C4-2B (cell line): ENCODE measurements around the gene CFAP45.

Experiments
- ZFX ChIP-seq: fragments of 450-650 bp; IDR thresholded peaks from 2 replicates; pipeline ENCODE4 v1.6.1; 2017
- TF ChIP-seq, protein P1 (sequence below): fragments of 450-650 bp; conservative IDR thresholded peaks from 2 replicates; pipeline ENCODE4 v1.5.1; 2017; ENCODE audit warnings: mild to moderate bottlenecking

DNA sequence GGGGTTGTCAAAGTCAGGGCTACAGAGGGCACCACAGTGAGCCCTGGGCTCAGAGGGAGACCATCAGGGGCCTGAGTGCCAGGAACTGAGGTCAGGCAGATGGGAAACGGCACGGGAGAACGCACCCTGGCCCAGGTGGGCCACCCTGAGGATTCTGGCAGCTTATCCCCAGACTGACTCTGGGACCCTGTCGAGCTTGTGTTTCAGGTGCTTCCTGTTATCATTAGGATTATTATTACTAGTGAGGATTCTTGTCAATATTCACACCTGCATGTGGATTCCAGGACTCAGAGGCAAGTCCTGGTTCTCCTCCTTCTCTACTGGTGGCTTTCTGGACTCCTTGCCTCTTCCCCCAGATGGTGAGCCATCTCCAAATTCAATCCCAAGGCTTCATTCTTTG is 52.7 kb downstream of the CFAP45 start:
- TF ChIP-seq, protein P1, sequence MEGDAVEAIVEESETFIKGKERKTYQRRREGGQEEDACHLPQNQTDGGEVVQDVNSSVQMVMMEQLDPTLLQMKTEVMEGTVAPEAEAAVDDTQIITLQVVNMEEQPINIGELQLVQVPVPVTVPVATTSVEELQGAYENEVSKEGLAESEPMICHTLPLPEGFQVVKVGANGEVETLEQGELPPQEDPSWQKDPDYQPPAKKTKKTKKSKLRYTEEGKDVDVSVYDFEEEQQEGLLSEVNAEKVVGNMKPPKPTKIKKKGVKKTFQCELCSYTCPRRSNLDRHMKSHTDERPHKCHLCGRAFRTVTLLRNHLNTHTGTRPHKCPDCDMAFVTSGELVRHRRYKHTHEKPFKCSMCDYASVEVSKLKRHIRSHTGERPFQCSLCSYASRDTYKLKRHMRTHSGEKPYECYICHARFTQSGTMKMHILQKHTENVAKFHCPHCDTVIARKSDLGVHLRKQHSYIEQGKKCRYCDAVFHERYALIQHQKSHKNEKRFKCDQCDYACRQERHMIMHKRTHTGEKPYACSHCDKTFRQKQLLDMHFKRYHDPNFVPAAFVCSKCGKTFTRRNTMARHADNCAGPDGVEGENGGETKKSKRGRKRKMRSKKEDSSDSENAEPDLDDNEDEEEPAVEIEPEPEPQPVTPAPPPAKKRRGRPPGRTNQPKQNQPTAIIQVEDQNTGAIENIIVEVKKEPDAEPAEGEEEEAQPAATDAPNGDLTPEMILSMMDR: no peak
- no peak for TF ChIP-seq ZFX
